ENCODE data around the gene ITGAE.

The ITGAE gene

GRCh38 chr17:3810019-3810418, 9.0 kb upstream of the ITGAE start:
- no peak for TF ChIP-seq CTCF (IDR thresholded peaks at IDR 0.05; ENCODE audit: borderline replicate concordance, insufficient read depth, low read depth, low read length)
- no peak overlapping the region for H3K4me3 ChIP-seq (ENCODE audit: low read depth, low read length)

DNA sequence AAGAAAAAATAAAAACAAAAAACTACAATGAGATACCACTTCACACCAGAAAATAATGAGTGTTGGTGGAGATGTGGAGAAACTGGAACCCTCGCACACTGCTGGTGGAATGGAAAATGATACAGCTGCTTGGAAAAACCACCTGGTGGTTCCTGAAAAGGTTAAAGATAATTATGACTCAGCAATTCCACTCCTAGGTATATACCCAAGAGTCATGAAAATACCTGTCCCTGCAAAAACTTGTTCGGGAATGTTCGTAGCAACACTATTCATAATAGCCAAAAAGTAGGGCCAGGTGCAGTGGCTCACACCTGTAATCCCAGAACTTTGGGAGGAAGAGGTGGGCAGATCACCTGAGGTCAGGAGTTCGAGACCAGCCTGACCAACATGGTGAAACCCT, 8.1 kb upstream of the ITGAE start:
- no peak for TF ChIP-seq CTCF (IDR thresholded peaks at IDR 0.05; ENCODE audit: borderline replicate concordance, insufficient read depth, low read depth, low read length)
- no peak overlapping the region for H3K4me3 ChIP-seq (ENCODE audit: low read depth, low read length)

GRCh38 chr17:3808701-3809100, 7.7 kb upstream of the ITGAE start:
- no peak overlapping the region for H3K4me3 ChIP-seq (ENCODE audit: low read depth, low read length)
- TF ChIP-seq CTCF (IDR thresholded peaks at IDR 0.05; ENCODE audit: borderline replicate concordance, insufficient read depth, low read depth, low read length), result no peak

GRCh38 chr17:3805581-3805980, 4.6 kb upstream of the ITGAE start:
- H3K4me3 ChIP-seq (ENCODE audit: low read depth, low read length), result no peak overlapping the region
- TF ChIP-seq CTCF (IDR thresholded peaks at IDR 0.05; ENCODE audit: borderline replicate concordance, insufficient read depth, low read depth, low read length), result no peak

DNA sequence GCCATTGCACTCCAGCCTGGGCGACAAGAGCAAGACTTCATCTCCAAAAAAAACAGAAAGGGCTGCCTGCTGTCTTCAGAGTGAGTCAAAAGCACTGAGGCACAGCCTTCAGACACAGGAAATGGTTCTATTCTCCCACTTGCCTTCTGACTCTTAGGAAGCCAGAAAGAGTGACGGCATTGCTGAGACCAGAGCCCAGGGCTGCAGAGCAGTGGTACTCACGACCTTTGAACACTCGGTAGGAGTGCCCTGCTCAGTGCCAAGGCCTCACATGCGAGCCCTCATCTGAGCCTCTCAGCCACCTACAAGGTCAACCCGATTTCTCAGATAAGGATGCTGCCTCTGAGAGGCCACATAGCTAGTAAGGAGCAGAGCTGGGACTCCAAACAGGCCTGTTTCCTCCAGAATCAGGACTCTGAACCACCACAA, 3.5 kb upstream of the ITGAE start:
- no peak for TF ChIP-seq CTCF (IDR thresholded peaks at IDR 0.05; ENCODE audit: borderline replicate concordance, insufficient read depth, low read depth, low read length)
- H3K4me3 ChIP-seq (ENCODE audit: low read depth, low read length), result no peak overlapping the region

DNA sequence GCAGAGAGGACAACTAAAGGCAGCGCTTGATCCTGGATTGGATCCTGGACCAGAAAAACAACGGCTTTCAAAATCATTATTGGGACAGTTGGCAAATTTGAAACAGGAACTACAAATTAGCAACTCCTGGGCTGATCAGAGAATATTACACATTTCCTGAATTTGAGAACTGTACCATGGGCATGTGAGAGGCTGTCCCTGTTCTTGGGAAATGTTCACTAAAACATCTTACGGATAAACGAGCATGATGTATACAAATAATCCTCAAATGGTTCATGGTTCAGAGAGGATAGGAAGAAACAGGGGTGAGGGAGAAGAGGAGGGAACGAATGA, 2.3 kb upstream of the ITGAE start:
- no peak for TF ChIP-seq CTCF (IDR thresholded peaks at IDR 0.05; ENCODE audit: borderline replicate concordance, insufficient read depth, low read depth, low read length)
- no peak overlapping the region for H3K4me3 ChIP-seq (ENCODE audit: low read depth, low read length)

GRCh38 chr17:3802461-3803307, 1.7 kb upstream of the ITGAE start:
- TF ChIP-seq CTCF (IDR thresholded peaks at IDR 0.05; ENCODE audit: borderline replicate concordance, insufficient read depth, low read depth, low read length), result no peak
- H3K4me3 ChIP-seq (ENCODE audit: low read depth, low read length), result no peak overlapping the region

All from GM12875 (cell line).